HepG2 (cell line): ENCODE measurements around the gene CD151.

Source experiments
- GTF2F1 ChIP-seq: fragments of 150-350 bp; IDR thresholded peaks from 2 replicates; pipeline ENCODE4 v1.6.1; 2014; ENCODE audit warnings: low read length
- IRX3 ChIP-seq: sonication (generic); formaldehyde crosslinking; IDR thresholded peaks from 2 replicates; pipeline ENCODE4 v1.8.1; 2023; ENCODE audit warnings: mild to moderate bottlenecking, low read depth, missing genetic modification reagents, borderline replicate concordance
- POLR2A ChIP-seq, 2 experiments: IDR thresholded peaks; 2 replicates each; pipeline ENCODE4 v1.6.1; 2011; ENCODE audit warnings: low read depth in 2 of 2, low read length in 2 of 2, mild to moderate bottlenecking in 1 of 2, moderate library complexity in 1 of 2; ENCODE audit not compliant: insufficient read depth in 1 of 2
- ZFP90 ChIP-seq: sonication (generic); formaldehyde crosslinking; IDR thresholded peaks from 2 replicates; pipeline ENCODE4 v1.8.0; 2022; ENCODE audit warnings: missing genetic modification reagents, mild to moderate bottlenecking, inconsistent platforms, borderline replicate concordance
- ZNF761 ChIP-seq: sonication (generic); formaldehyde crosslinking; conservative IDR thresholded peaks from 2 replicates; pipeline ENCODE4 v1.4.0; 2020; ENCODE audit warnings: mild to moderate bottlenecking, missing genetic modification reagents
- TF ChIP-seq, protein P1 (sequence below): sonication (generic); formaldehyde crosslinking; IDR thresholded peaks from 2 replicates; pipeline ENCODE4 v1.4.0; 2020; ENCODE audit warnings: missing genetic modification reagents, borderline replicate concordance
- TF ChIP-seq, protein P2 (sequence below): sonication (generic); formaldehyde crosslinking; IDR thresholded peaks from 2 replicates; pipeline ENCODE4 v1.8.1; 2023; ENCODE audit warnings: missing genetic modification reagents, inconsistent platforms, borderline replicate concordance
- TF ChIP-seq, protein P3 (sequence below): sonication (generic); formaldehyde crosslinking; IDR thresholded peaks from 2 replicates; pipeline ENCODE4 v1.5.0; 2020; ENCODE audit warnings: mild to moderate bottlenecking, missing genetic modification reagents, moderate library complexity
- TF ChIP-seq, protein P4 (sequence below): IDR thresholded peaks from 2 replicates; pipeline ENCODE4 v1.6.1; 2016; ENCODE audit warnings: low read depth
- TF ChIP-seq, protein P5 (sequence below): fragments of 450-650 bp; IDR thresholded peaks from 2 replicates; pipeline ENCODE4 v1.6.1; 2016

DNA sequence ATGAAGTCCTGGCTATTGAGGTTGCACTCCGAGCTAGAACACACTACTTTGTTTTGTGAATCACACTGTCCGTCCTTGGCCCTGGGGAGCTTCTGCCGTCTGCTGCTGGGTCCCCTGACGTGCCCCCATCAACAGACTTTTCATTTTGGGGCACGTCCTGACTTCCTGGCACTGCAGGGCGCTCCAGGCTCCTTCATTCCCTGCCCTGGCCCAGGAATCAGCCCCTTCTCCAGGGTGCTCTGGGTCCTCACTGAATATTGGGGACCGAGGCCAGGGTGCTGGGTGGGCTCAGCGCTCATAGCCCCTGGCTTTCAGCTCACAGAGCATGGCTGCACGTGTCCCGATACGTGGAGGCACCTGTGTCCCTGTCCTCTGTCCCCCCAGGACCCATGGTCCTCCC lies 32.1 kb downstream of the CD151 start:
- TF ChIP-seq IRX3 (CRISPR knock-in tag): no peak
- TF ChIP-seq, protein P1, sequence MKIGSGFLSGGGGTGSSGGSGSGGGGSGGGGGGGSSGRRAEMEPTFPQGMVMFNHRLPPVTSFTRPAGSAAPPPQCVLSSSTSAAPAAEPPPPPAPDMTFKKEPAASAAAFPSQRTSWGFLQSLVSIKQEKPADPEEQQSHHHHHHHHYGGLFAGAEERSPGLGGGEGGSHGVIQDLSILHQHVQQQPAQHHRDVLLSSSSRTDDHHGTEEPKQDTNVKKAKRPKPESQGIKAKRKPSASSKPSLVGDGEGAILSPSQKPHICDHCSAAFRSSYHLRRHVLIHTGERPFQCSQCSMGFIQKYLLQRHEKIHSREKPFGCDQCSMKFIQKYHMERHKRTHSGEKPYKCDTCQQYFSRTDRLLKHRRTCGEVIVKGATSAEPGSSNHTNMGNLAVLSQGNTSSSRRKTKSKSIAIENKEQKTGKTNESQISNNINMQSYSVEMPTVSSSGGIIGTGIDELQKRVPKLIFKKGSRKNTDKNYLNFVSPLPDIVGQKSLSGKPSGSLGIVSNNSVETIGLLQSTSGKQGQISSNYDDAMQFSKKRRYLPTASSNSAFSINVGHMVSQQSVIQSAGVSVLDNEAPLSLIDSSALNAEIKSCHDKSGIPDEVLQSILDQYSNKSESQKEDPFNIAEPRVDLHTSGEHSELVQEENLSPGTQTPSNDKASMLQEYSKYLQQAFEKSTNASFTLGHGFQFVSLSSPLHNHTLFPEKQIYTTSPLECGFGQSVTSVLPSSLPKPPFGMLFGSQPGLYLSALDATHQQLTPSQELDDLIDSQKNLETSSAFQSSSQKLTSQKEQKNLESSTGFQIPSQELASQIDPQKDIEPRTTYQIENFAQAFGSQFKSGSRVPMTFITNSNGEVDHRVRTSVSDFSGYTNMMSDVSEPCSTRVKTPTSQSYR (CRISPR knock-in tag): no peak
- TF ChIP-seq, protein P2, sequence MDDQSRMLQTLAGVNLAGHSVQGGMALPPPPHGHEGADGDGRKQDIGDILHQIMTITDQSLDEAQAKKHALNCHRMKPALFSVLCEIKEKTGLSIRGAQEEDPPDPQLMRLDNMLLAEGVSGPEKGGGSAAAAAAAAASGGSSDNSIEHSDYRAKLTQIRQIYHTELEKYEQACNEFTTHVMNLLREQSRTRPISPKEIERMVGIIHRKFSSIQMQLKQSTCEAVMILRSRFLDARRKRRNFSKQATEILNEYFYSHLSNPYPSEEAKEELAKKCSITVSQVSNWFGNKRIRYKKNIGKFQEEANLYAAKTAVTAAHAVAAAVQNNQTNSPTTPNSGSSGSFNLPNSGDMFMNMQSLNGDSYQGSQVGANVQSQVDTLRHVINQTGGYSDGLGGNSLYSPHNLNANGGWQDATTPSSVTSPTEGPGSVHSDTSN (CRISPR knock-in tag): no peak
- TF ChIP-seq, protein P3, sequence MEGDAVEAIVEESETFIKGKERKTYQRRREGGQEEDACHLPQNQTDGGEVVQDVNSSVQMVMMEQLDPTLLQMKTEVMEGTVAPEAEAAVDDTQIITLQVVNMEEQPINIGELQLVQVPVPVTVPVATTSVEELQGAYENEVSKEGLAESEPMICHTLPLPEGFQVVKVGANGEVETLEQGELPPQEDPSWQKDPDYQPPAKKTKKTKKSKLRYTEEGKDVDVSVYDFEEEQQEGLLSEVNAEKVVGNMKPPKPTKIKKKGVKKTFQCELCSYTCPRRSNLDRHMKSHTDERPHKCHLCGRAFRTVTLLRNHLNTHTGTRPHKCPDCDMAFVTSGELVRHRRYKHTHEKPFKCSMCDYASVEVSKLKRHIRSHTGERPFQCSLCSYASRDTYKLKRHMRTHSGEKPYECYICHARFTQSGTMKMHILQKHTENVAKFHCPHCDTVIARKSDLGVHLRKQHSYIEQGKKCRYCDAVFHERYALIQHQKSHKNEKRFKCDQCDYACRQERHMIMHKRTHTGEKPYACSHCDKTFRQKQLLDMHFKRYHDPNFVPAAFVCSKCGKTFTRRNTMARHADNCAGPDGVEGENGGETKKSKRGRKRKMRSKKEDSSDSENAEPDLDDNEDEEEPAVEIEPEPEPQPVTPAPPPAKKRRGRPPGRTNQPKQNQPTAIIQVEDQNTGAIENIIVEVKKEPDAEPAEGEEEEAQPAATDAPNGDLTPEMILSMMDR (CRISPR knock-in tag): no peak
- no peak for TF ChIP-seq ZNF761 (CRISPR knock-in tag)
- TF ChIP-seq, protein P4, sequence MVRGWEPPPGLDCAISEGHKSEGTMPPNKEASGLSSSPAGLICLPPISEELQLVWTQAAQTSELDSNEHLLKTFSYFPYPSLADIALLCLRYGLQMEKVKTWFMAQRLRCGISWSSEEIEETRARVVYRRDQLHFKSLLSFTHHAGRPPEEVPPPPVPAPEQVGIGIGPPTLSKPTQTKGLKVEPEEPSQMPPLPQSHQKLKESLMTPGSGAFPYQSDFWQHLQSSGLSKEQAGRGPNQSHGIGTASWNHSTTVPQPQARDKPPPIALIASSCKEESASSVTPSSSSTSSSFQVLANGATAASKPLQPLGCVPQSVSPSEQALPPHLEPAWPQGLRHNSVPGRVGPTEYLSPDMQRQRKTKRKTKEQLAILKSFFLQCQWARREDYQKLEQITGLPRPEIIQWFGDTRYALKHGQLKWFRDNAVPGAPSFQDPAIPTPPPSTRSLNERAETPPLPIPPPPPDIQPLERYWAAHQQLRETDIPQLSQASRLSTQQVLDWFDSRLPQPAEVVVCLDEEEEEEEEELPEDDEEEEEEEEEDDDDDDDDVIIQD (CRISPR knock-in tag): no peak
- TF ChIP-seq, protein P5, sequence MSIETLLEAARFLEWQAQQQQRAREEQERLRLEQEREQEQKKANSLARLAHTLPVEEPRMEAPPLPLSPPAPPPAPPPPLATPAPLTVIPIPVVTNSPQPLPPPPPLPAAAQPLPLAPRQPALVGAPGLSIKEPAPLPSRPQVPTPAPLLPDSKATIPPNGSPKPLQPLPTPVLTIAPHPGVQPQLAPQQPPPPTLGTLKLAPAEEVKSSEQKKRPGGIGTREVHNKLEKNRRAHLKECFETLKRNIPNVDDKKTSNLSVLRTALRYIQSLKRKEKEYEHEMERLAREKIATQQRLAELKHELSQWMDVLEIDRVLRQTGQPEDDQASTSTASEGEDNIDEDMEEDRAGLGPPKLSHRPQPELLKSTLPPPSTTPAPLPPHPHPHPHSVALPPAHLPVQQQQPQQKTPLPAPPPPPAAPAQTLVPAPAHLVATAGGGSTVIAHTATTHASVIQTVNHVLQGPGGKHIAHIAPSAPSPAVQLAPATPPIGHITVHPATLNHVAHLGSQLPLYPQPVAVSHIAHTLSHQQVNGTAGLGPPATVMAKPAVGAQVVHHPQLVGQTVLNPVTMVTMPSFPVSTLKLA: no peak
- TF ChIP-seq GTF2F1: no peak
- no peak for TF ChIP-seq POLR2A (IDR thresholded peaks at IDR 0.05; ENCODE audit: insufficient read depth in 1 of 2, low read depth in 2 of 2, low read length in 2 of 2)
- TF ChIP-seq ZFP90 (CRISPR knock-in tag): no peak
